GM21381 (cell line): ENCODE data around the gene CHN2.

Experiments used
- ATAC-seq: cut with Tn5 transposase; IDR thresholded peaks from one replicate; pipeline ENCODE4 v1.9.1; 2021; ENCODE audit warnings: mild to moderate bottlenecking, moderate library complexity; ENCODE audit not compliant: unreplicated experiment

CHN2 gene

DNA sequence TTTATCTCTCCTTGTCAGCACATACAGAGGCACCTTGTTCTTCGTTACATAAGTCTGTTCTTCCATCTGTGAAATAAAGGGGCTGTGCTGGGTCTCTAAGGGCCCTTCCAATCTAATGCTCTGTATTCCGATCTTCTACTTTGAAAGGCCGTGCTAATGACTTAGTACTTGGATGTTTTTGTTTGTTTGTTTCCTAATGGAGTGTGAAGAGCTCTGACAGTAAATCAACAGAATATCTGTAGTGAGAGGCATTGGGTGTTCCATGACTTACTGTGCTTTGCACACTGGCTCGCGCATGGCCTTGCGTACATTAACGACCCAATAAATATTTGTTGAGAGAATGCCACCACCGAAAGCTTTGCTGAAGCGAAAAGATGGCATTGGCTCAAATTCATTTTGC, 162.1 kb downstream of the CHN2 start:
- ATAC-seq, result no peak

DNA sequence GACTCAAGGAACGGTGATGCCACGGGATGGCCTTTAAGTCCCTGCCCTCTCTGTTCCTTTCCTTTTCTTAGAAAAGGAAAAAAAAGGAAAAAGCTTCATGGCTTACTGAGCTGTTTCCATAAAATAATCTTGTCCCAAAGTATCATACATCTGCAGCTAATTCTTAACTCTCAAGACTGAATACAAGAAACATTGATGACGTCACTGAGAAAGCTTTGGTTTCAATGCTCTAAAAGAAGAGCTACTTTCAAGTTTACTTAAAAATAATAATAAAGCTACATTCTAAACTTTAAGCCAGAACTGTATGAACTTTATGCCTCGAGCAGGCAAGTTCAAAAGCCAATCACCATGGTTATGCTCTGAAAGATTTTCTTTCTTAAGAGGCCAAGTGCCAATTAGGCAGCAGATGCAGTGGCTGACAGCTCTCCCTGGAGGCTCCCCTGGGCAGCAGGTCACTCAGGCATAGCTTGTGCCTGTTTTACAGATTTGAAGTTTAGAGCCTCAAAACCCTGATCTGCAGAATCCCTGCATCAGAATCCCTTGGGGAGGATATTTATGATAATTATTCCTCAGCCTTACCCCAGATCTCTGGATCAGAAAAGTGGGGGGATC, 165.0 kb downstream of the CHN2 start:
- no peak for ATAC-seq

DNA sequence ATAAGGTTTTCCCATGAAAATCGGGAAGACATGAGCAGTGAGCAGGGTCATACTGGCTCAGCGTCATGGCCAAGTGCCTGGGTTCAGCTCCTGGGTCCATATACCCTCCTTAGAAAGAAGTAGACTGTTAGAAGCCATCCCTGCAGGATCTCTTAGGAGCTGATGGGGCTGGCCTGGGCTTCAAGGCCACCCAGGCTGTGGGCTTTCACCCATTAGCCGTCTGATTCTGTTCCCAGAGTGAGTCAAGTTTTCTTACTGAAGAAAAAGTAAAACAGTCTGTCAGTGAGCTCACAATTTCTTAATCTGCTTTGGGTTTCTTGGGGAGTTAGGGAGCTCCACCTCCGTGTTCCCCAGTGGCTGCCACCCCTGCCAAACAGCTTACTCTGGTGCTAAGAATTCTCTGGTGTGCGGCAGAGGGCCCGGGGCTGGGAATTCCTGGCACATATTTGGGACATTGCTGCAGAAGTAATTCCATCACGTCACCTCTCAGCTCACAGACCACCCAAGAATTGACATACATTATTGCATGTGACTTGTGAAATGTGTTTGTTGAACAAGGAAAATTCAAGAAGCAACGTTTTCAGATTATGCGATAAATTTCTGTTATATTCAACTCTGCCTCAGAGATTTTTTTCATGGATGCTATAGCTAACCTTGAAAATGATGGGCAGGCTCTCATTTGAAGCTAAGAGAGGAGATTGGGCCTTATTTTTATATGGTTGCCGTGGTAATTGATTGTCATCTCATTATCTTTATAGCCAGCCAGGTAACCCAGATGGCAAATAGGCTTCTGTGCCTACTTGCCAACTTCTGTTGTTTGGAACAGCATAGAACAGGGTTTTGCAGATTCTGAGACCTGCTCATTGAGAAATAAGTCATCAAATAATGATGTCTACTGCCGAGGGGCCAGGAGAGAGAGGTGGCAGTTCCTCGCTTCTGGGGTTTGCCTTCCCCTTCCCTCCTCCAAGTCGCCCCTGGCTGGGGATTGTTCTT, 166.4 kb downstream of the CHN2 start:
- no peak for ATAC-seq

DNA sequence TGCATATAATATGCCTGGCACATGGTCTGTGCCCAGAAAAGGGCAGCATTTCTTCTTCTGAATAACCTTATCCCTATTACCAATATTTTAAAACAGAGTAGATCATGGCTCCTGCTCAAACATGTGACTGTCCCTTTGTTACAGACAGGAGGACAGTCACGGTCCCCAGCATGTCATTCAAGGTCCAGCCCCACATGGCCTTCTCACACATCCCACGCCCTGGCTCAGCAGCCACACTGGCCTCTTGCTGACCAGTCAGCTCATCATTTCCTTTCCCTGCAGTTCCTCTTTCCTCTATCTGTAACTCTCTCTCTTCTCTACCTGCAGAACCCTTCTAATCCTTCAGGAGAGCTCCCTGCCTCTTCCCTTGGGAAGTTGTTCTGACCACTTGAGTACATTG, 167.8 kb downstream of the CHN2 start:
- ATAC-seq, result no peak

DNA sequence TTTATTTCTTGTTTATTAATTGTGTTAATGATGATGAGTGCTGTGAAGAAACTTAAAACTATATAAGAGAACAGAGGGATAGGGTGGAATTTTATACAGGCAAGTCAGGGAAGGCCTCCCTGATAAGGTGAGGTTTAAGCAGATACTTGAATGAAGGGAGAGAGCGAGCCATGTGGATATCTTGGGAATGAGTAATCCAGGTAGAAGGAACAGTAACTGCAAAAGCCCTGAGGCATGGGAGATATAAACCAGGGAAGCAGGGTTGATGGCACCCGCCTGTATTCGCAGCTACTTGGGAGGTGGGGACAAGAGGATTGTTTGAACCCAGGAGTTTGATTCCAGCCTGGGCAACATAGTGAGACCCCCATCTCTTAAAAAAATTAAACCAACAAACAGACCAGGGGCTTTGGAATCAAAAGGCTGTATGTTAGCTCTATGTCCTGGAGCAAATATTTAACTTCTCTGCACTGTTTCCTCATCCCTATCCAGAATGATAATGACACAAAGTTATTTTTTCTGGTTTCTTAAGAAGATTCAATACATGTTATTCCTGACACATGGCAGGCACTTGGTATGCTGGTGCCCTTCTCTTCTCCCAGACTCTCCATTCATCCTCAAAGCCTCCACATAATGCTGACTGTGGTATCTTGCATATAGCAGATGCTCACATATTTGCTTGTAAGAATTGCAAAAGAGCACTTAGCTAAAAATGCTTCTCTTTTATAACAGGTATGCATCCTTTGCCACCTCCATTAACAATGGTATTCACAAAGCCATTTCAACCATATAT, 169.3 kb downstream of the CHN2 start:
- no peak for ATAC-seq

DNA sequence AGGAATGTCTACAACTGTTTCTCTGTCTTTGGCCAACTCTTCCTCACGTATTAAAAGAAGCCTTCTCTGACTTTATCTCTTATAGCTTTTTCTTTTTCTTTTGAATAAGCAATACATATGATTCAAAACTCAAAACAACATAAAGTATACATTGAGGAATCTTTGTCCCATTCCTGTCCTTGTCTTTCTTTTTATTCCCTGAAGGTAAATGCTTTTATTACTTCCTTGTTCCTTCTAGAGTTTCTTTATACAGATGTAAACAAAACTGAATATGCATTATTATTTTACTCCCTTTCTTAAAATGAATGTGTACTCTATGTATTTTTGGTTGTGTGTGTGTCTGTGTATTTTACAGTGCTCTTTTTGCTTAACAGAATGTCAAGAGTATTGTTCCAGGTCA, 170.1 kb downstream of the CHN2 start:
- no peak for ATAC-seq

DNA sequence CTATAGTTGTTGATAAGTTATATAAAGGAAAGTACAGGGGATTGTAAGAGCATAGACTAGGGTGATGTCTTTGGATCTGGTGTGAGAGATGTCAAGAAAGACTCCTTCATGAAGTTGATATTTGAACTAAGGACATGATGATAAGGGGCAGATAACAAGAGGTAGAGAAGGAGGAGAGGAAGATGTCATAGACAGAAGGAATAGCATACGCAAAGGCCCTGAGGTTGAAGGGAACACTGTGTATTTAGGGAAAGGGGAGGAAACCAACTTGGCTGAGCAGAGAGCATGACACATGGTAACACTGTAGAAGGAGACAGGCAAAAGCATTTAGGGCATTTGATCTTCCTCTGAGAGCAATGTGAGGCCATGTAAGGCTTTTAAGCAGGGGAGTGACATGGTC, 170.8 kb downstream of the CHN2 start:
- no peak for ATAC-seq

DNA sequence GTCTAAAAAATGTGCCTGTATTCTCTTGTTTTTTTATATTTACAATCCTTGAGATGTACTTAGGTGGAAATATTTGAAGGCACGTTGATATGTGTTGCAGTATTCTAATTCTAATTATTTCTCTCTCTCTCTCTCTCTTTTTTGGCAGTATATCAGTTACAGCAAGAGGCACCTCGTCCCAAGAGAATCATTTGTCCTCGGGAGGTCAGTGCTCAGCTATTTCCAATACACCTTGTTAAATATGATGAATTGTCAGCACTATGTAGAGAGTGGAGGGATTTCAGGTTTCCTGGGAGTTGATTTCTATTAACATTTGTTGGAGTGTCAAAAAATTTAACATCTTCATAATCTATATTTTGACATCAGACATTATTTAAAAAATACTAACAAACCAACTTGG, 173.2 kb downstream of the CHN2 start:
- no peak for ATAC-seq

DNA sequence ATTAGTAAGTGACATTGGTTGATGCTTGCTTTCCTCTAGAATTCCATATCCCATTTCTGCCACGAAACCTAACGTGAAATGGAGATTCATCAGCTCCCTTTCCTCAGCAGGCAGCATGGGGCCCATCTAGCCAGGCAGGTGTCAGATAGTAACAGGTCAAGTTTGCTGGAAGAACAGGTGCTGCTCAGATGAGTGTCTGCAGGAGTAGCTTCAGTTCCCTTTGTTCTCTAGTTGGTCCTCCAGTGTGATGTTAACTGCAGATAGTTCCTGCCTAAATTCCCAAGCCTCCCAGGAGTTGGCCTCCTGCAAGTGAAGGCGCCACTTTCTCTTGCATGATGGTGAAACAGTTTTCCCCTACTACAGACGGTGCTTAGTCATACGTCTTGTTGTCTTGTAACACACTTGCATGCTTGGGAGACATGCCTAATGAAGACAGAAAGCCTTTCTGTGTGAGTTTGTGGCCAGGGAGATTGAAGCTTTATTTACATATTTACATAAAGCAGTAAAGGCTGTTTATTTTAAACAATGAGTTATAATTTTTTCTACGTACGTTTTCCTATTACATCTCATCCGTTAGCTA, 175.4 kb downstream of the CHN2 start:
- no peak for ATAC-seq

DNA sequence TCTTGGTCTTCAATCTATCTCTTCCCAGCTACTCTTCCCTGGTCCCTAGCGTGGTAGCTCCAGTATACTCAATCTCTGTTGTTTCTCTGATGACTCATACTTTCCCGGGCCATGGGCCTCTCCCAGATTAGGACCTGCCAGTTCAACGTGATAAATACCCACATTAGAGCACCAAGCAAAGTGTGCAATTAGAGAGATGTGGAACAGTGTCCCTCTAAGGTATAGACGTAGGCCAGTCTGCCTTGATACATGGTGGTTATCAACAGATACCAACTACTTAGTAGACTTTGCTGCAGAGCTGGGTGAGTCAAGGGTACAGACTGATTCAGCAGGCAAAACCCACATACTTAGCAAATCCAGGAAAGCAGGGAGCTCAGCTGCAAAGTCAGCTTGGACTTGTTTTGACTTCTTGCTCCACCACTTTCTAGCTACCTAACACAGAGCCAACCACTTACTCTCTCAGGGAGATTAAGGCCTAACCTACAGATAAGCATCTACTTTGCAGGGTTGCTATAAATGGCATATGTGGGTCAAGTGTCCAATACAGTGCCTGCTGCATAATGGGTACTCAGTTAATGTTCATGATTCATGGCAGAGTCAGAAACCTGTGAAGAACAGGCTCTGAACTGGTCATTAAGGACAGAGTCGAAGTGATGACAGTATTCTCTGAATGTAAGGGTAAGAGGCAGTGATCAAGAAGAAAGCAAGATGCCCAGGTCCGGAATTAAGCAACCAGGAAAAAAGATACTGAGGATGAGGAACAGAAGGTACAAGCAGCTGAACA, 176.1 kb downstream of the CHN2 start:
- no peak for ATAC-seq

DNA sequence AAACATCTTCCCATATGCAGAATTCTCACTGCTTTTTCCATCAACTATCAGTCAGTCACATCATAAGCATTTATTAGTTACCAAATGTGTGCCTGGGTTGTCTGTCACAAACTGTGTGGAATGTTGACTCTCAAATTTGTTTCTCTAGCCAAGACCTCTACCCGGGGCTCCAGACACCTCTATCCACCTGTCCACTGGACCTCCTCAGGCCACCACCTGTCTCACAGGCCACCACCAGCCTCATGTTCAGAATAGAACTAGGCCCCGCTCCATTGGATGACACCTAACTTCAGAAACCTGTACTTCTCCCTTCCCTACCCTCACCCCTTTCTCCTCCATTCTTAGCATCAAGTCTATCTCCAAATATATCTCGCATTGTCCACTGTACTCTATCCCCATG, 176.9 kb downstream of the CHN2 start:
- ATAC-seq, result no peak

DNA sequence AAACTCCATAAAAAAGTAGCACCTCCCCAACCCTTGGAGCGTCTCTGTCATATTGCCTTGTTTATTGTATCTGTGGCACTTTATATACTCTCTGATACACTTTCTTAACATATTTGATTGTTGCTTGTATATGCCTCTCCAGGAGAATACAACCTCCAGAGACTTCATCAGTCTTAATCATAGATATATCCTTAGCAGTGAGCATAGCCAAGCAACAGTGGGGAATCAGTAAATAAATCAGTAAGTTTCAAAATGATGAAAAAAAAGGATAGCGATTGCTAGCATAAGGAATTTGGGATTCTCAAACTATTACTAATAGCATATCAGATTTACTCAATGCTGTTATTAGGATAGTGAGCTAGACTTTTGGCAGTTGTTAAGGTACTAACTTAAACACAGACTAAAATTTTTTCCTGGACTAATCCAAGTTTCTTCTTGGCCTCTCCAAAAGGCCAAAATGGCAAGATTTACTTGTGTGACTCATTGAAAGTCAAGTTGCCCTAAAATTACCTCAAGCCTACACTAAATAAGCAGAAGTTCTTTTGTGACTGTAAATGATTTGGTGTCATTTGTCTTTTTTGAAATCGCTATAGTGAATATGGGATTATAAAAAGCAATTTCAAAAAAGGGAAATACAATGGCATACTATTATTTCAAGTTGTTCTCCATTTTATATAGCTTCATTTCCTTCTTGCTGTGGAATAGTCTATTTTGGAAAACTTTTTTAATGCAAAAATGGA, 177.9 kb downstream of the CHN2 start:
- no peak for ATAC-seq

DNA sequence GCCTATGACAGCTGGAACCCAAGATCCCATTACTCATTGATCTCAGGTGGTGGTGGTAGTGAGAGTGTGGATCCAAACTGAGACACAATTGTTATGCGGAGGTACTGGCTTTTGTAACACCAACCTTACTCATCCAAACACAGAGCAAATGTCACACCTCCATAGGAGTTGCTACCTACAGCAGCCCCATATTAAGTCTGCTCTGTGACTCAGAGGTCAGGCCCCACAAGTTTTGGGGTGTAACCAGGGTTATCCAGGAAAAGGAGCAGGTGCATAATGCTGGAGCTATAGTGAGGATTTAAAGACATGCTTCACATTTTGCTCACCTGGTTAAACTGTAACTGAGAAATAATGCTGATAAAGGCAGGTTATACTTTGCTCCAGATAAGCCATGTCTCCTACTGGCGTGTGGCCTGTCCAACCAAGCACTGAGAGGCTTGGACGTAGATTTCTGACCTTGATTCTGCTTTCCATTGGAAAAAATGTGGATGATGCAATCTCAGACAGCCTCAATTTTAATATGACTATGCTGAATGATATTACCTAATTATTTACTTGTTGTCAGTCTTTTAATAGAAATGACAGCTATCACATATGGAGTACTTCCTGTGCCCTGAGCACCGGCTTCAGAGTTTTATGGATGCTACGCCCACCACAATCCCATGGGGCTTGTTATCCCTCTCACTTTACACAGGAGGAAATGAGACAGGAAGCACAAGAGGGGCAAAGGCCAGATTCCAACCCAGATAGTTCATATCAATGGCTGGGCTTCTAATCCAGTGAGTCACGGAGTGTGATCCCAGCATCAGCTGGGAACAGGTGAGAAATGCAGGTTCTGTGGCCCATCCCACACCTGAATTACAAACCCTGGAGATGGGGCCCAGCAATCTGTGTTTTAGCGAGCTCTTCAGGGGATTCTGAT, 181.3 kb downstream of the CHN2 start:
- no peak for ATAC-seq

DNA sequence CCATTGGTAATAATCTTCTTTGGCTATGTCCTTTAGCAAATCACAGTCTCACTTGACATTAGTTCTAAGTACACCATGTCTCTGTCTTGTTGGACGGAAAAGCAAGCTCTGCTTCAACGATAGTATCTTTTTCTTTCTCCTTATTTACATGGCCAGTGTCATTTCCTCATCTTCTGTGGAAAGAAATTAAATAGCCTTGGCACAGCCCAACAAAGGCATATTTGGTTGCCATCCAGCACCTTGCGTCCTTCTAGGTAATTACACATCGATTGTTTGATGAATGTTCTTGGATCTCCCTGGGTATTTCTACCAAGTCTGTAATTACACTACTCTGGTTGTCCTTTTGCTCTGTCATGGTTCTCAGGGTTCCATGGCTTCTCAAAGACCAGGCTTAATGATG, 183.1 kb downstream of the CHN2 start:
- no peak for ATAC-seq

DNA sequence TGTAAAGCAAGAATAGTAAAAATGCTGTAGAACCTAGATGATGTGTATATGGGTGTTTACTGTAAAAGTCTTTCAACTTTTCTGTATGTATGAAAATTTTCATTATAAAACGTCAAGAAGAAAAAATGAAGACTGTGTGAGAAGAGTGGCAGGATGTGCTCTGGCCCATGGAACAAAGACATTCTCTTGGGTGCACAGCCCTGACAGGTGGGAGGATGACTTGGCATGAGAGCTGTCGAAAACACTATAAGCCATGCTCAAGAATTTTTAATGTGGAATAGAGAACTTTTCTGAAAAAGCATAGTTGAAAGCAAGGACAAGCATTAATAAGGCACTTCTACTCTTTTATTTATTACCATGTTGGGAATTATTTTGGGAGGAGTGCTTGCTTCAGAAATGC, 185.0 kb downstream of the CHN2 start:
- no peak for ATAC-seq

DNA sequence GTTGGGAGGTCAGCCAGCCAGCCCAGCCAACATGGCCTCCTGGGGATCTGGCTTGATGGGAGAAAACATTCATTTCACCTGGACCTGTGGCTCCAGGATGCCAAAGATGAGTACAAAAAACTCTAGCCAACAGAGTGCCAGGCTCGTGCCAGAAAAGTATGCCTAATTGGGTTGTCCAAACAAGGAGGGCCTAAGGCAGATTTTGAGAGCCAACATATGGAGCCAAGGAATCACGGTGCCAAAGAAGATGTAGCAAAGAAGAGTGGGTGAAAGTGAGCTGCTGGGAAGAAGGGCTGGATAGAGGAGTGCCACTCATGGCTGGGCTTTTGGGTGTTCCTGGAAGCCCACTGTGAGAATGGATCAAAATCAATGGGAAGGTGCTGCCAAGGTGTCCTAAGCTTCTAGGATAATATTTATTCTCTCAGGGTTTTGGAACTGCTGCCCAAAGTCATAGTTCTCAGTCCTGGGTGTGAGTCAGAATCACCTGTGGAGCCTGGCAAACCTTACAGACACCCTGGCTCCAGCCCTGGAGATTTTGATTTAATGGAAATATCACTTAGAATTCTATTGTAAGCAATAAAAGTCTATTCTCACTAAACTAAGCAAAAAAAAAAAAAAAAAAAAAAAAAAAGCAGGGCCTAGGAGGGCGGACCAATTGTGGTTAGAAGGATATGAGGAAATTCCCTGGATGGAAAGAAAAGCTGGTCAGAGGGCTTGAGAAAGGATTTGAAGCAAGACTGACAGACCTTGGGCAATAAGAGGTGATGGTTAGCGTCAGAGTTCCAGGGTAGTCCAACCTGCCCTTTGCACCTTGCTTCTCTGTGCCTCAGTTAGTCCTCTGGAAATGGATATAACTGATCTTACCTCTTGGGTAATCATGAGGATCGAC, 186.9 kb downstream of the CHN2 start:
- ATAC-seq, result no peak

DNA sequence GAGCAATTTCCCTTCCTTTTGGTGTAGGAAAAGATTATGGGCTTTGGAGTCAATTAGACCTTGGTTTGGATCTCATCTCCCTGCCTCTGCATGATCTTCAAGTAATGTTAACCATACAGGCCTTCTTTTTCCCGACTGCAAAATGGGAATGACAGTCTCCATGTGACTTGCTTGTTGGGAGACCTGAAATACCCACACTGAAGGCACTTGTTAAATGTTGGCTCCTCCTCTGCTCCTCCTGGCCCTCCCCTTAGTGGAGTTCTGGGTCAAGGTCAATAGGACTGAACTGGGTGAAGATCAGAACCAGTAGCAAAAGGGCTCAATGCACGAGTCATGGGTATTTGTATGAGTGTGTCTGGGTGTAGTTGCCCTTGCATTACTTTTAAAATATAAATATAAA, 189.7 kb downstream of the CHN2 start:
- ATAC-seq, result no peak
